ENCODE measurements around the gene IL31RA. TPM values are rescaled to one million over a fixed set of nuclear protein-coding genes. Genes with fewer than 3 reads are reported as not detected.
A peak's percentile ranks its signal among the peaks of the same experiment; 100 is the strongest.

The IL31RA gene
- total and polyA plus RNA-seq, 10 of the 15 experiments (the other 5 are each of a cell fraction or from before 2014, with no cell fraction given), result 0.03 to 0.31 (median 0.11) TPM; not detected in 2

DNA sequence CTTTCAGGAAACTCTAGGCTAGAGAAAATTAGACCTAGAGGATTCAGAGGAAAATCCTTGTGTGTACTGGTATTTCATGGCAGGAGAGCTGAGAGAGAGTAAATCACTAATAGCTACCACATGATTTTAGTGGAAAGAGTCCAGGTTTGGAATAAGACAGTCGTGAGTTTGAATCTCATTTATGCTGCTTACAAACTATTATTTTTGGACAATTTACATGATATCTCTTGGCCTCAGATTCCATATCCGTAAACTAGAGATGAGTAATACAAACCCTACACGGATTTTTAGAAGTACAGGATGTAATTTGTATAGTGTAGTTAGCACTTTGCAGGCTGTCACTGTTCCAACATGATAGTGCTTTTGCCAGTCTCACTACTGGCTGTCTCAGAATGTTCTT lies 2.7 kb downstream of the IL31RA start (continued):
- TF ChIP-seq MTA3 (IDR thresholded peaks at IDR 0.05; ENCODE audit: borderline replicate concordance, low read length), result no peak

DNA sequence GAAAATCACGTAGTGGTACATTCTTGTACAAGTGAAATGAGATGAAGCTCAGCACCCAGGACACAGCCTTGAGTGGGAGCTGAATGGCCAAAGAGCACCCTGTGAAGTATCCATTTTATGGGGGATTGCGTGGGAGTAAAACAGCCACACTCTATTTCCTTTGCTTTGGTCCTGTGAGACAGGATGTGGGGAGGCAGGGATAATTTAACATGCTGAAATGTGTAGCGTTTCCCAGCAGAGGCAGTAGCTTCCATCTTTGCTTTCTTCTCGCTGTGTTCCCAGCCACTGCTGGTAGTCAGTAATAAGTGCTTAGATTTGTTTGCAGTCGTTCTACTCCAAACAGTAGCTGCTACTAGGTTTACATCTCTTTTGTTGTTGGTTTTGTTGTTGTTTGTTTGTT lies 4.4 kb downstream of the IL31RA start:
- ATAC-seq (peak; percentile 44; the same call in 2 of the 3 replicates), DNase-seq (ENCODE audit: low read depth, low spot score) (no peak), FAIRE-seq (no peak)
- 63% methylated on average over 5 of the region's 5 CpGs for WGBS (ENCODE audit: insufficient coverage, insufficient replicate concordance, low lambda C conversion rate, missing lambda C conversion rate)
- in situ Hi-C loops (cut with MboI) (no loop called here), intact Hi-C loops (cut with micrococcal nuclease; ENCODE audit: unreplicated experiment) (no loop called here)
- H4K20me1 ChIP-seq (ENCODE audit: control insufficient read depth, insufficient read depth), result no peaks in the 10 kb centered on the region
- TF ChIP-seq EP300 (IDR thresholded peaks at IDR 0.05; ENCODE audit: borderline replicate concordance in 1 of 2, control insufficient read depth in 1 of 2, low read depth in 2 of 2, low read length in 2 of 2) (no peak), WRNIP1 (IDR thresholded peaks at IDR 0.05; ENCODE audit: borderline replicate concordance, low read depth, low read length) (no peak), YY1 (IDR thresholded peaks at IDR 0.05; ENCODE audit: low read depth, low read length) (0 out of 2 replicates have a peak, but pooled peaks have one; percentile 31)
- H3K9me3 ChIP-seq (replicated peaks; ENCODE audit: control insufficient read depth, insufficient read depth, low read length), result no peaks in the 10 kb centered on the region; the same call in 2 of the 3 replicates
- H3K27me3 ChIP-seq (replicated peaks in 1 of 2; ENCODE audit: control insufficient read depth in 2 of 2, insufficient read depth in 2 of 2, low read length in 1 of 2), result no peaks in the 10 kb centered on the region
- no peaks in the 10 kb centered on the region for H3K4me1 ChIP-seq (ENCODE audit: control insufficient read depth, insufficient read depth, low read length)
- no peak overlapping the region for H3K4me3 ChIP-seq
- no peak overlapping the region for H2AFZ ChIP-seq (ENCODE audit: control insufficient read depth, low read depth, low read length)
- H3K79me2 ChIP-seq (ENCODE audit: control insufficient read depth, insufficient read depth, low read length), result no peaks in the 10 kb centered on the region
- no peak overlapping the region for H3K4me2 ChIP-seq (ENCODE audit: control insufficient read depth, insufficient read depth)
- ChIA-PET RAD21 (ENCODE audit: unreplicated experiment) (interaction anchor here (0.7 to 1.5 kb wide), 3 partner anchors 13 to 66 kb away, joined by 3 to 5 read pairs (median 3); no protein-coding TSS in a partner anchor), POLR2A (no interaction called here), CTCF (interaction anchor here (1.1 to 1.6 kb wide), 4 partner anchors 18 to 163 kb away, joined by 3 to 4 read pairs (median 3); no protein-coding TSS in a partner anchor), SMC1A (ENCODE audit: uncharacterized antibody, unreplicated experiment) (interaction anchor here (0.7 to 1.8 kb wide), 6 partner anchors 10 to 149 kb away, joined by 3 to 7 read pairs (median 3); no protein-coding TSS in a partner anchor)
- BruUV-seq (replicated peaks), result no TSS peak
- no peak overlapping the region for H3K27ac ChIP-seq (ENCODE audit: control insufficient read depth, insufficient read depth)
- H3K36me3 ChIP-seq (ENCODE audit: control insufficient read depth in 2 of 2, insufficient read depth in 2 of 2, low read length in 1 of 2), result no peaks in the 10 kb centered on the region
- no peak overlapping the region for H3K9ac ChIP-seq (ENCODE audit: control insufficient read depth, insufficient read depth, low read length)

Measured in GM12878 (cell line).